CD8-positive, alpha-beta memory T cell (primary cell): Measurements from ENCODE around the gene PRR15L. TPM values are rescaled to one million over a fixed set of nuclear protein-coding genes. Genes with fewer than 3 reads are reported as not detected.

Source experiments
- CTCF ChIA-PET: fragments of 350-600 bp; sonication (Branson Sonifier 250); formaldehyde crosslinking; loops from one replicate; lab custom pipeline; 2021; ENCODE audit warnings: antibody characterized with exemption; lab: Charles Lee
- POLR2A ChIA-PET: fragments of 350-600 bp; sonication (Branson Sonifier 250); formaldehyde crosslinking; loops from one replicate; lab custom pipeline; 2021; ENCODE audit warnings: antibody characterized with exemption; lab: Charles Lee
- DNase-seq, 5 donors: peaks; one replicate each; pipeline versions ENCODE4 v3.0.0 to v3.0.0-alpha.2; 2020 to 2022; ENCODE audit warnings: mixed read lengths in 1 of 5
- H3K27ac ChIP-seq: one replicate; pipeline ENCODE4 v1.7.0; 2013; ENCODE audit warnings: low read depth, mild to moderate bottlenecking, low read length, moderate library complexity
- H3K27me3 ChIP-seq: 2 replicates; pipeline ENCODE4 v1.7.0; 2013; ENCODE audit warnings: low read length, mild to moderate bottlenecking; ENCODE audit not compliant: insufficient read depth, poor library complexity, severe bottlenecking
- H3K36me3 ChIP-seq: 2 replicates; pipeline ENCODE4 v1.7.0; 2013; ENCODE audit warnings: mild to moderate bottlenecking, low read length, moderate library complexity; ENCODE audit not compliant: insufficient read depth
- H3K4me1 ChIP-seq: 2 replicates; pipeline ENCODE4 v1.7.0; 2013; ENCODE audit warnings: mild to moderate bottlenecking, low read length, moderate library complexity; ENCODE audit not compliant: insufficient read depth
- H3K4me3 ChIP-seq: 2 replicates; pipeline ENCODE4 v1.7.0; 2013; ENCODE audit warnings: mild to moderate bottlenecking, low read length
- H3K9me3 ChIP-seq: 2 replicates; pipeline ENCODE4 v1.7.0; 2013; ENCODE audit warnings: mild to moderate bottlenecking, low read length
- H3K27ac Mint-ChIP-seq, 8 donors: one replicate each; pipeline ENCODE4 v1.8.0; 2020 to 2021; ENCODE audit warnings: mixed read lengths in 8 of 8, mild to moderate bottlenecking in 6 of 8, inconsistent platforms in 3 of 8, moderate library complexity in 3 of 8
- H3K27me3 Mint-ChIP-seq, 2 donors: one replicate each; pipeline ENCODE4 v1.8.0; 2020 to 2021; ENCODE audit warnings: mixed read lengths in 2 of 2, mild to moderate bottlenecking in 1 of 2, moderate library complexity in 1 of 2
- H3K36me3 Mint-ChIP-seq, 3 donors: one replicate each; pipeline ENCODE4 v1.8.0; 2020 to 2021; ENCODE audit warnings: mixed read lengths in 3 of 3, inconsistent platforms in 1 of 3, mild to moderate bottlenecking in 1 of 3
- H3K4me1 Mint-ChIP-seq, 3 donors: one replicate each; pipeline ENCODE4 v1.8.0; 2020 to 2021; ENCODE audit warnings: mixed read lengths in 3 of 3, inconsistent platforms in 1 of 3, mild to moderate bottlenecking in 1 of 3
- H3K4me3 Mint-ChIP-seq, 7 donors: one replicate each; pipeline ENCODE4 v1.8.0; 2020 to 2021; ENCODE audit warnings: mixed read lengths in 7 of 7, mild to moderate bottlenecking in 6 of 7, moderate library complexity in 4 of 7, inconsistent platforms in 2 of 7
- H3K9me3 Mint-ChIP-seq, 5 donors: one replicate each; pipeline ENCODE4 v1.8.0; 2020 to 2022; ENCODE audit warnings: mixed read lengths in 5 of 5, mild to moderate bottlenecking in 3 of 5, moderate library complexity in 2 of 5, inconsistent platforms in 1 of 5
- polyA plus RNA-seq: library from polyadenylated mRNA; unstranded; fragments of 300-500 nt; fragmentation: Illumina TruSeq; gene quantifications from one replicate; pipeline ENCODE4 v1.2.3, GENCODE V29; 2021
- total RNA-seq, 2 experiments: library from RNA; stranded (reverse); gene quantifications; one replicate each; pipeline ENCODE4 v1.2.3, GENCODE V29; 2021

Gene PRR15L
- total and polyA plus RNA-seq, 3 experiments from 2014 or later: not detected

- Histone ChIP-seq H3K27me3 (no peaks in the 10 kb centered on the region), H3K4me3 (no peak overlapping the region), H3K27ac (no peak overlapping the region), H3K4me1 (peaks cover 7% of the 10 kb centered on the region), H3K9me3 (no peaks in the 10 kb centered on the region), H3K36me3 (peaks cover 30% of the 10 kb centered on the region)
- ChIA-PET CTCF (no interaction called here), POLR2A (no interaction called here)
- Mint-ChIP-seq H3K36me3 (peaks cover 0 to 75% (median 17%) of the 10 kb centered on the region in 3 donors), H3K9me3 (no peaks in the 10 kb centered on the region), H3K27ac (no peak overlapping the region), H3K4me3 (no peak overlapping the region), H3K4me1 (peaks cover 19 to 31% (median 27%) of the 10 kb centered on the region in 3 donors), H3K27me3 (no peaks in the 10 kb centered on the region)
- no peak for DNase-seq
Observed at GRCh38 chr17:47975189-47975822, 17.6 kb upstream of the PRR15L start.

- no peak overlapping the region for H3K27ac ChIP-seq
- H3K9me3 ChIP-seq: no peaks in the 10 kb centered on the region
- Mint-ChIP-seq H3K27ac (peak overlapping the region in 2 of 8 donors; percentile 35 to 80), H3K9me3 (no peaks in the 10 kb centered on the region), H3K4me3 (peak overlapping the region in 3 of 7 donors; percentile 45 to 81 (median 54)), H3K4me1 (peaks cover 26 to 37% (median 33%) of the 10 kb centered on the region in 3 donors), H3K27me3 (peaks cover 0 to 1% of the 10 kb centered on the region in 2 donors), H3K36me3 (peaks cover 0 to 57% (median 11%) of the 10 kb centered on the region in 3 donors)
- CTCF ChIA-PET: interaction anchor here (0.7 to 8.6 kb wide), 3 partner anchors 22 to 132 kb away, joined by 3 to 191 read pairs (median 17); partner anchors contain the start of gene PRR15L
- no peak for DNase-seq
- H3K4me1 ChIP-seq: peaks cover 14% of the 10 kb centered on the region
- H3K4me3 ChIP-seq: no peak overlapping the region
- no peaks in the 10 kb centered on the region for H3K27me3 ChIP-seq
- peaks cover 14% of the 10 kb centered on the region for H3K36me3 ChIP-seq
- POLR2A ChIA-PET: no interaction called here
Observed at GRCh38 chr17:47973541-47973940, 15.9 kb upstream of the PRR15L start.

GRCh38 chr17:47970725-47971499 lies 13.2 kb upstream of the PRR15L start, which contains the start of gene CDK5RAP3:
Gene CDK5RAP3 (plus strand): TSS chr17:47971113. CDS start chr17:47971147, 34 bp downstream.
- H3K36me3 Mint-ChIP-seq: peaks cover 0 to 35% (median 7%) of the 10 kb centered on the region in 3 donors
- H3K27ac Mint-ChIP-seq: peak within 1 kb of the TSS; percentile 90 to 99 (median 94)
- Histone ChIP-seq H3K27ac (peak within 1 kb of the TSS; percentile 73), H3K36me3 (peaks cover 5% of the 10 kb centered on the region), H3K4me1 (peaks cover 14% of the 10 kb centered on the region), H3K9me3 (no peaks in the 10 kb centered on the region), H3K4me3 (peak within 1 kb of the TSS; percentile 74), H3K27me3 (no peaks in the 10 kb centered on the region)
- DNase-seq: peak; percentile 97 to 98 (median 98)
- H3K4me3 Mint-ChIP-seq: peak within 1 kb of the TSS; percentile 98 to 100 (median 99)
- peaks cover 26 to 37% (median 33%) of the 10 kb centered on the region in 3 donors for H3K4me1 Mint-ChIP-seq
- POLR2A ChIA-PET: interaction anchor here (0.5 to 2.5 kb wide), 11 partner anchors 10 to 208 kb away, joined by 3 to 18 read pairs (median 4); partner anchors contain the start of genes LRRC46, MRPL10, PNPO and SP2
- peaks cover 0 to 1% of the 10 kb centered on the region in 2 donors for H3K27me3 Mint-ChIP-seq
- CTCF ChIA-PET: interaction anchor here (0.6 to 8.6 kb wide), 30 partner anchors 9 to 392 kb away, joined by 3 to 191 read pairs (median 4); partner anchors contain the start of genes CBX1, NFE2L1, OSBPL7 and PNPO
- H3K9me3 Mint-ChIP-seq: no peaks in the 10 kb centered on the region

GRCh38 chr17:47969930-47970724 lies 12.4 kb upstream of the PRR15L start:
- peaks cover 24 to 37% (median 33%) of the 10 kb centered on the region in 3 donors for H3K4me1 Mint-ChIP-seq
- peak overlapping the region; percentile 81 to 95 (median 90) for H3K27ac Mint-ChIP-seq
- CTCF ChIA-PET: interaction anchor here (0.8 to 8.6 kb wide), 26 partner anchors 9 to 392 kb away, joined by 3 to 191 read pairs (median 4); partner anchors contain the start of genes CBX1, NFE2L1, PNPO and PRR15L
- H3K27me3 Mint-ChIP-seq: peaks cover 0 to 1% of the 10 kb centered on the region in 2 donors
- Histone ChIP-seq H3K27me3 (no peaks in the 10 kb centered on the region), H3K4me3 (peak overlapping the region; percentile 74), H3K36me3 (peaks cover 5% of the 10 kb centered on the region), H3K9me3 (no peaks in the 10 kb centered on the region), H3K27ac (no peak overlapping the region), H3K4me1 (peaks cover 14% of the 10 kb centered on the region)
- DNase-seq: no peak
- H3K9me3 Mint-ChIP-seq: no peaks in the 10 kb centered on the region
- peak overlapping the region; percentile 98 to 100 (median 99) for H3K4me3 Mint-ChIP-seq
- peaks cover 0 to 27% (median 3%) of the 10 kb centered on the region in 3 donors for H3K36me3 Mint-ChIP-seq
- POLR2A ChIA-PET: interaction anchor here (0.5 to 2.5 kb wide), 10 partner anchors 11 to 207 kb away, joined by 3 to 18 read pairs (median 4); partner anchors contain the start of genes LRRC46, MRPL10, PNPO and SP2

- H3K9me3 Mint-ChIP-seq: no peaks in the 10 kb centered on the region
- H3K27me3 Mint-ChIP-seq: peaks cover 0 to 1% of the 10 kb centered on the region in 2 donors
- Histone ChIP-seq H3K27ac (no peak overlapping the region), H3K4me1 (peaks cover 14% of the 10 kb centered on the region), H3K27me3 (no peaks in the 10 kb centered on the region), H3K9me3 (no peaks in the 10 kb centered on the region), H3K36me3 (peaks cover 1% of the 10 kb centered on the region), H3K4me3 (no peak overlapping the region)
- CTCF ChIA-PET: interaction anchor here (0.7 to 8.6 kb wide), 6 partner anchors 11 to 129 kb away, joined by 3 to 191 read pairs (median 11); partner anchors contain the start of genes PNPO and PRR15L
- peaks cover 24 to 37% (median 33%) of the 10 kb centered on the region in 3 donors for H3K4me1 Mint-ChIP-seq
- H3K27ac Mint-ChIP-seq: no peak overlapping the region
- no peak overlapping the region for H3K4me3 Mint-ChIP-seq
- DNase-seq: no peak
- peaks cover 0 to 15% (median 0%) of the 10 kb centered on the region in 3 donors for H3K36me3 Mint-ChIP-seq
- POLR2A ChIA-PET: interaction anchor here (1.0 kb wide), 1 partner anchor 22 kb away, joined by 3 read pairs; no protein-coding TSS in a partner anchor
Observed at GRCh38 chr17:47968836-47969235, 11.2 kb upstream of the PRR15L start.

GRCh38 chr17:47967607-47968252 lies 10.0 kb upstream of the PRR15L start:
- H3K4me3 Mint-ChIP-seq: no peak overlapping the region
- POLR2A ChIA-PET: no interaction called here

More at GRCh38 chr17:47967607-47968252, 10.0 kb upstream of the PRR15L start:
- no peaks in the 10 kb centered on the region for H3K9me3 Mint-ChIP-seq
- peaks cover 14% of the 10 kb centered on the region for H3K4me1 ChIP-seq
- no peak overlapping the region for H3K27ac ChIP-seq
- H3K4me1 Mint-ChIP-seq: peaks cover 20 to 31% (median 30%) of the 10 kb centered on the region in 3 donors
- H3K27ac Mint-ChIP-seq: peak overlapping the region in 1 of 8 donors; percentile 26
- H3K36me3 ChIP-seq: no peaks in the 10 kb centered on the region
- CTCF ChIA-PET: interaction anchor here (1.3 to 8.6 kb wide), 2 partner anchors 11 to 16 kb away, joined by 4 to 191 read pairs; partner anchors contain the start of gene PRR15L
- peaks cover 0 to 1% of the 10 kb centered on the region in 2 donors for H3K27me3 Mint-ChIP-seq
- H3K9me3 ChIP-seq: no peaks in the 10 kb centered on the region
- DNase-seq: no peak
- H3K36me3 Mint-ChIP-seq: peaks cover 0 to 7% (median 2%) of the 10 kb centered on the region in 3 donors
- H3K4me3 ChIP-seq: no peak overlapping the region
- no peaks in the 10 kb centered on the region for H3K27me3 ChIP-seq
